GM19438 (cell line): ENCODE results near the gene BTAF1.
"Not testable (repeated sequence)": the region's sequence is repeated elsewhere in the genome, so short reads cannot be mapped to it uniquely, and the experiment has no call there.

Source experiments
- ATAC-seq: cut with Tn5 transposase; IDR thresholded peaks from one replicate; pipeline ENCODE4 v1.9.1; 2021; ENCODE audit warnings: low read depth; ENCODE audit not compliant: unreplicated experiment

The BTAF1 gene

GRCh38 chr10:91923371-91924211 is at the start of gene BTAF1:
Gene BTAF1, plus strand, starts transcription at chr10:91923770. Its CDS starts 307 bp downstream, at chr10:91924077.
- peak; percentile 97 for ATAC-seq

GRCh38 chr10:91875156-91875555 is 48.4 kb upstream of the BTAF1 start:
- no peak for ATAC-seq

- ATAC-seq: no peak
Measured at GRCh38 chr10:91875779-91876178, 47.8 kb upstream of the BTAF1 start.

- no peak for ATAC-seq
Measured at GRCh38 chr10:91879515-91880170, 43.9 kb upstream of the BTAF1 start.

- ATAC-seq: no peak
Measured at GRCh38 chr10:91880310-91880709, 43.3 kb upstream of the BTAF1 start.

GRCh38 chr10:91883549-91884444 is 39.8 kb upstream of the BTAF1 start:
- ATAC-seq: no peak

GRCh38 chr10:91884536-91884935 is 39.0 kb upstream of the BTAF1 start:
- no peak for ATAC-seq

GRCh38 chr10:91885362-91886079 is 38.0 kb upstream of the BTAF1 start:
- no peak for ATAC-seq

GRCh38 chr10:91886954-91887271 is 36.7 kb upstream of the BTAF1 start:
- no peak for ATAC-seq

- ATAC-seq: no peak
Measured at GRCh38 chr10:91887272-91888076, 36.1 kb upstream of the BTAF1 start.

- no peak for ATAC-seq
Measured at GRCh38 chr10:91891125-91892001, 32.2 kb upstream of the BTAF1 start.

- ATAC-seq: no peak
Measured at GRCh38 chr10:91893051-91893450, 30.5 kb upstream of the BTAF1 start.

- not testable (repeated sequence) for ATAC-seq
Measured at GRCh38 chr10:91894261-91894685, 29.3 kb upstream of the BTAF1 start.

GRCh38 chr10:91896212-91896756 is 27.3 kb upstream of the BTAF1 start:
- ATAC-seq: no peak

- no peak for ATAC-seq
Measured at GRCh38 chr10:91897421-91897820, 26.1 kb upstream of the BTAF1 start.

GRCh38 chr10:91901784-91902677 is 21.5 kb upstream of the BTAF1 start:
- no peak for ATAC-seq

- ATAC-seq: no peak
Measured at GRCh38 chr10:91907033-91907594, 16.5 kb upstream of the BTAF1 start.
